Liver (tissue), 9 donors: Measurements from ENCODE around the gene NUP54. TPM values are rescaled to one million over a fixed set of nuclear protein-coding genes. Genes with fewer than 3 reads are reported as not detected.
A peak's percentile ranks its signal among the peaks of the same experiment; 100 is the strongest.

Experiments used
- DNase-seq: peaks from one replicate; pipeline ENCODE4 v3.0.0-alpha.2; 2017; ENCODE audit warnings: low spot score
- H3K27ac ChIP-seq, 2 donors: one replicate each; pipeline ENCODE4 v1.7.0; 2013; ENCODE audit warnings: inconsistent platforms in 2 of 2, low read length in 2 of 2, control low read depth in 1 of 2, low read depth in 1 of 2, mild to moderate bottlenecking in 1 of 2
- H3K27me3 ChIP-seq, 4 donors: one replicate each; pipeline versions ENCODE4 v1.6.1 to v1.7.0; 2013; ENCODE audit warnings: low read length in 3 of 4, inconsistent platforms in 1 of 4, mild to moderate bottlenecking in 1 of 4, moderate library complexity in 1 of 4; ENCODE audit not compliant: control insufficient read depth in 4 of 4, insufficient read depth in 4 of 4
- H3K36me3 ChIP-seq, 4 donors: one replicate each; pipeline versions ENCODE4 v1.6.1 to v1.7.0; 2013; ENCODE audit warnings: low read length in 3 of 4, mild to moderate bottlenecking in 3 of 4, low read depth in 1 of 4, moderate library complexity in 1 of 4; ENCODE audit not compliant: control insufficient read depth in 4 of 4, insufficient read depth in 3 of 4
- H3K4me1 ChIP-seq, 4 donors: one replicate each; pipeline versions ENCODE4 v1.6.1 to v1.7.0; 2013; ENCODE audit warnings: low read length in 3 of 4, mild to moderate bottlenecking in 3 of 4, moderate library complexity in 1 of 4; ENCODE audit not compliant: control insufficient read depth in 4 of 4, insufficient read depth in 4 of 4
- H3K4me3 ChIP-seq, 3 donors: one replicate each; pipeline versions ENCODE4 v1.6.1 to v1.7.0; 2013; ENCODE audit warnings: low read length in 3 of 3, control low read depth in 1 of 3, low read depth in 1 of 3, mild to moderate bottlenecking in 1 of 3
- H3K9ac ChIP-seq, 2 donors: one replicate each; pipeline ENCODE4 v1.7.0; 2013; ENCODE audit warnings: low read length in 2 of 2, mild to moderate bottlenecking in 2 of 2, moderate library complexity in 2 of 2, control low read depth in 1 of 2, low read depth in 1 of 2
- H3K9me3 ChIP-seq, 4 donors: one replicate each; pipeline versions ENCODE4 v1.6.1 to v1.7.0; 2013; ENCODE audit warnings: low read length in 3 of 4; ENCODE audit not compliant: control insufficient read depth in 4 of 4
- ATF3 ChIP-seq: IDR thresholded peaks from 2 replicates; pipeline ENCODE4 v1.6.1; 2016; ENCODE audit warnings: antibody characterized with exemption
- EGR1 ChIP-seq, 2 donors: IDR thresholded peaks; 2 replicates each; pipeline ENCODE4 v1.6.1; 2016 to 2018; ENCODE audit warnings: antibody characterized with exemption in 2 of 2, low read depth in 2 of 2
- FOXA1 ChIP-seq: IDR thresholded peaks from 2 replicates; pipeline ENCODE4 v1.6.1; 2016; ENCODE audit warnings: antibody characterized with exemption
- FOXA2 ChIP-seq: IDR thresholded peaks from 2 replicates; pipeline ENCODE4 v1.6.1; 2016; ENCODE audit warnings: antibody characterized with exemption
- GABPA ChIP-seq, 2 donors: IDR thresholded peaks in 1 of 2; conservative IDR thresholded peaks in 1 of 2; 2 replicates each; pipeline ENCODE4 v1.6.1; 2016; ENCODE audit warnings: antibody characterized with exemption in 2 of 2, mild to moderate bottlenecking in 1 of 2, moderate library complexity in 1 of 2
- HNF4A ChIP-seq, 2 donors: conservative IDR thresholded peaks; 2 replicates each; pipeline ENCODE4 v1.6.1; 2016; ENCODE audit warnings: antibody characterized with exemption in 2 of 2, mild to moderate bottlenecking in 2 of 2
- JUND ChIP-seq, 2 donors: IDR thresholded peaks; 2 replicates each; pipeline ENCODE4 v1.6.1; 2016; ENCODE audit warnings: antibody characterized with exemption in 2 of 2
- NR2F2 ChIP-seq: IDR thresholded peaks from 2 replicates; pipeline ENCODE4 v1.6.1; 2016; ENCODE audit warnings: antibody characterized with exemption
- RAD21 ChIP-seq, 2 donors: IDR thresholded peaks; 2 replicates each; pipeline ENCODE4 v1.6.1; 2016; ENCODE audit warnings: antibody characterized with exemption in 2 of 2, mild to moderate bottlenecking in 2 of 2
- REST ChIP-seq: IDR thresholded peaks from 2 replicates; pipeline ENCODE4 v1.6.1; 2016; ENCODE audit warnings: antibody characterized with exemption, mild to moderate bottlenecking
- RXRA ChIP-seq, 2 donors: IDR thresholded peaks; 2 replicates each; pipeline ENCODE4 v1.6.1; 2017 to 2018; ENCODE audit warnings: antibody characterized with exemption in 2 of 2, mild to moderate bottlenecking in 1 of 2
- TAF1 ChIP-seq: conservative IDR thresholded peaks from 2 replicates; pipeline ENCODE4 v1.6.1; 2016; ENCODE audit warnings: antibody characterized with exemption, mild to moderate bottlenecking
- YY1 ChIP-seq: IDR thresholded peaks from 2 replicates; pipeline ENCODE4 v1.6.1; 2016; ENCODE audit warnings: antibody characterized with exemption, mild to moderate bottlenecking
- WGBS: extraction: QIAGEN DNeasy Blood & Tissue Kit; methylation state at CpG from one replicate; pipeline ENCODE4 v1.1.7; 2013; 5-methylcytosine and 5-hydroxymethylcytosine counted together
- polyA plus RNA-seq, 2 donors: library from polyadenylated mRNA; stranded (reverse) in 1 of 2; unstranded in 1 of 2; fragments of 200-250 nt in 1 of 2; fragments of >200 nt in 1 of 2; fragmentation: Nextera tagmentation in 1 of 2; extraction: Ambion mirVana in 1 of 2; gene quantifications; one replicate each; pipeline versions ENCODE4 v1.2.1 to v1.2.3, GENCODE V29; 2013 to 2015
- total RNA-seq, 2 donors: library from RNA; depleted of rRNA; stranded (reverse); fragments of >200 nt; gene quantifications; one replicate each; pipeline ENCODE4 v1.2.3, GENCODE V29; 2014
- donor health status: healthy.
- donor health status: healthy.
- donor health status: healthy.
- donor health status: healthy.
- donor health status: healthy.

NUP54 gene
- total and polyA plus RNA-seq, 4 donors: 8.3 to 29.3 (median 16.5) TPM

GRCh38 chr4:76187152-76187551 lies 39.0 kb upstream of the NUP54 start (continued):
- TF ChIP-seq REST: peak; percentile 87

- Histone ChIP-seq H3K27ac (no peak overlapping the region), H3K9me3 (no peaks in the 10 kb centered on the region), H3K36me3 (peaks cover 0 to 10% (median 5%) of the 10 kb centered on the region in 4 donors), H3K4me1 (peaks cover 0 to 32% (median 21%) of the 10 kb centered on the region in 4 donors), H3K4me3 (no peak overlapping the region), H3K9ac (no peak overlapping the region), H3K27me3 (no peaks in the 10 kb centered on the region)
- TF ChIP-seq ATF3: no peak
- TF ChIP-seq HNF4A (conservative IDR thresholded peaks at IDR 0.05): no peak
- TF ChIP-seq NR2F2: no peak
- no peak for TF ChIP-seq FOXA2
- no peak for TF ChIP-seq JUND (IDR thresholded peaks at IDR 0.05)
- no peak for TF ChIP-seq YY1
- no peak for TF ChIP-seq FOXA1
- TF ChIP-seq TAF1: no peak
- no peak for TF ChIP-seq RAD21 (IDR thresholded peaks at IDR 0.05)
- no peak for TF ChIP-seq REST
- TF ChIP-seq EGR1 (IDR thresholded peaks at IDR 0.05; ENCODE audit: low read depth in 2 of 2): no peak
- TF ChIP-seq GABPA (IDR thresholded peaks at IDR 0.05 in 1 of 2, conservative IDR thresholded peaks at IDR 0.05 in 1 of 2): no peak
- TF ChIP-seq RXRA (IDR thresholded peaks at IDR 0.05): no peak
- no peak for DNase-seq
- WGBS: 87% methylated on average over 5 of the region's 5 CpGs
Measured at GRCh38 chr4:76182463-76182862, 34.3 kb upstream of the NUP54 start.
